ENCODE data around the gene FGF14.

FGF14 gene

DNA sequence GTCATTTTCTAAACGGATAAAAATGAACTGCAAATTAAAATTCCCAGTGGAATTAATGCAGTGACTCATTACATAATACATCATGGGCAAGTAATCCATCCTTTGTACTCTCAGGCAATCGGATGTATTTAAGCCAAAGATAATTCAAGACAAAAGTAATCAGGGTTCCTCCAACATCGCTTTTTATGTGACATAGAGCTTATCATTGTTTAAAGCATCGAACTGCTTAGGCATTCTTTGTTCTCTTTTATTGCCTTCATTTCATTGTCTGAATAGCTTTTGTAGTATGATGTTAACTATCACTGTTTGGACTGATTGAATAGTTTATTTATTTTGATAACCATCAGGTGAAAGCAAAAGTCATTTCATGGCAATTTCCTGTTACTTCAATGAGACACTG lies 740.0 kb downstream of the FGF14 start:
- no peak for DNase-seq (ENCODE audit: low read depth)
